ENCODE measurements around the gene CMTM8. TPM values are rescaled to one million over a fixed set of nuclear protein-coding genes. Genes with fewer than 3 reads are reported as not detected.

The CMTM8 gene
- total and polyA plus RNA-seq, 2 experiments from 2014 or later = 19.9 to 24.5 TPM

DNA sequence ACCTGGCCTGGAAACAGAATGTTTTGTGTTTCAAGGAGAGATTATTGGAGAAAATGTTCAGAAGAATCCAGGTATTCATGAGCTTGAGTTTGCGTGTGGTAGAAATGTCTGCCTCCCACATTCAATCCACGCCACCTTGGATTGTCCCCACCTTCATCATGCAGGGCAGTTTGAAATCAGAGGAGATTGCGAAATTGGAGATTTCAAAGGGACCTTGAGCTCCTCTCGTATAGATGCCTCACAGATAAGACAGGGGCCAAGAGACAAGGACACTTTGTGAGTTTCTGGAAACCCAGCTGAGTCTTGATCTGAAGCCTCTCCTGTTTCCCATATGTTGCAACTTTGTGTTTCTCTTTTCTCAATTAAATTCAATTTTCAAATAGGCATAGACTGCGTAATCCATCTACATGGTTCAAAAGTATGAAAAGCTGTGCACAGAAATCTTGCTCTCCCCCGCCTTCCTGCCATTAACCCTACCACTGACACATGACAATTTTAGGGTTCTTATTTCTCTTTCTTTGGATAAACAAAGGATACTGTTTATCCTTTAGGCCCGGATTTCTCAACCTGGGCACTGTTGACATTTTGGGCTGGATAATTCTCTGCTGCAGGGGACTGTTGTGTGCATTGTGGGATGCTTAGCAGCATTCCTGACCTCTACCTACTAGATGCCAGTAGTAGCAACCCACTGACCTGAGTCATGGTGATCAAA, 53.8 kb downstream of the CMTM8 start (continued):
- TF ChIP-seq, protein P1, sequence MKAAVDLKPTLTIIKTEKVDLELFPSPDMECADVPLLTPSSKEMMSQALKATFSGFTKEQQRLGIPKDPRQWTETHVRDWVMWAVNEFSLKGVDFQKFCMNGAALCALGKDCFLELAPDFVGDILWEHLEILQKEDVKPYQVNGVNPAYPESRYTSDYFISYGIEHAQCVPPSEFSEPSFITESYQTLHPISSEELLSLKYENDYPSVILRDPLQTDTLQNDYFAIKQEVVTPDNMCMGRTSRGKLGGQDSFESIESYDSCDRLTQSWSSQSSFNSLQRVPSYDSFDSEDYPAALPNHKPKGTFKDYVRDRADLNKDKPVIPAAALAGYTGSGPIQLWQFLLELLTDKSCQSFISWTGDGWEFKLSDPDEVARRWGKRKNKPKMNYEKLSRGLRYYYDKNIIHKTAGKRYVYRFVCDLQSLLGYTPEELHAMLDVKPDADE (IDR thresholded peaks at IDR 0.05) = no peak
- no peak for TF ChIP-seq CTCF (conservative IDR thresholded peaks at IDR 0.05; ENCODE audit: low read depth in 2 of 2)
- no peak for TF ChIP-seq ZNF331 (CRISPR knock-in tag; IDR thresholded peaks at IDR 0.05; ENCODE audit: low read depth)

- Histone ChIP-seq H3K4me2 (no peak overlapping the region), H3K9me2 (ENCODE audit: insufficient read depth) (no peaks in the 10 kb centered on the region), H3K27me3 (ENCODE audit: insufficient read depth) (no peaks in the 10 kb centered on the region), H3K4me3 (no peak overlapping the region), H3K79me2 (replicated peaks; ENCODE audit: insufficient read depth) (peaks cover 4% of the 10 kb centered on the region), H3F3A (replicated peaks; ENCODE audit: low read depth) (no peaks in the 10 kb centered on the region), H3K36me3 (ENCODE audit: insufficient read depth) (no peaks in the 10 kb centered on the region), H2AFZ (no peak overlapping the region), H3K4me1 (ENCODE audit: insufficient read depth) (no peaks in the 10 kb centered on the region; the same call in 1 of the 2 replicates), H4K20me1 (replicated peaks; ENCODE audit: insufficient read depth) (0 out of 2 replicates have a peak, but pooled peaks cover 3% of the 10 kb centered on the region), H3K27ac (ENCODE audit: low read depth) (no peak overlapping the region)
- Mint-ChIP-seq H3K4me1 (peaks cover 11% of the 10 kb centered on the region), H3K9me3 (no peaks in the 10 kb centered on the region), H3K27me3 (ENCODE audit: insufficient read depth, low read depth, poor library complexity) (peaks cover 7% of the 10 kb centered on the region), H3K36me3 (ENCODE audit: low read depth) (no peaks in the 10 kb centered on the region), H3K4me3 (no peak overlapping the region), H3K27ac (no peak overlapping the region)
- DNase-seq (ENCODE audit: low spot score) = no peak
- no peak for ATAC-seq
- TF ChIP-seq, protein P1 (IDR thresholded peaks at IDR 0.05) = no peak
- TF ChIP-seq JUNB (IDR thresholded peaks at IDR 0.05; ENCODE audit: unreplicated experiment) (no peak), ZNF331 (CRISPR knock-in tag; IDR thresholded peaks at IDR 0.05; ENCODE audit: low read depth) (no peak), CTCF (conservative IDR thresholded peaks at IDR 0.05; ENCODE audit: low read depth in 2 of 2) (no peak), EZH2 (IDR thresholded peaks at IDR 0.05; ENCODE audit: low read depth, unreplicated experiment) (no peak), ZNF114 (CRISPR knock-in tag; IDR thresholded peaks at IDR 0.05) (no peak), EZH2phosphoT487 (IDR thresholded peaks at IDR 0.05; ENCODE audit: unreplicated experiment) (no peak), POLR2AphosphoS5 (IDR thresholded peaks at IDR 0.05; ENCODE audit: low read depth) (no peak)
- TF ChIP-seq, protein P2, sequence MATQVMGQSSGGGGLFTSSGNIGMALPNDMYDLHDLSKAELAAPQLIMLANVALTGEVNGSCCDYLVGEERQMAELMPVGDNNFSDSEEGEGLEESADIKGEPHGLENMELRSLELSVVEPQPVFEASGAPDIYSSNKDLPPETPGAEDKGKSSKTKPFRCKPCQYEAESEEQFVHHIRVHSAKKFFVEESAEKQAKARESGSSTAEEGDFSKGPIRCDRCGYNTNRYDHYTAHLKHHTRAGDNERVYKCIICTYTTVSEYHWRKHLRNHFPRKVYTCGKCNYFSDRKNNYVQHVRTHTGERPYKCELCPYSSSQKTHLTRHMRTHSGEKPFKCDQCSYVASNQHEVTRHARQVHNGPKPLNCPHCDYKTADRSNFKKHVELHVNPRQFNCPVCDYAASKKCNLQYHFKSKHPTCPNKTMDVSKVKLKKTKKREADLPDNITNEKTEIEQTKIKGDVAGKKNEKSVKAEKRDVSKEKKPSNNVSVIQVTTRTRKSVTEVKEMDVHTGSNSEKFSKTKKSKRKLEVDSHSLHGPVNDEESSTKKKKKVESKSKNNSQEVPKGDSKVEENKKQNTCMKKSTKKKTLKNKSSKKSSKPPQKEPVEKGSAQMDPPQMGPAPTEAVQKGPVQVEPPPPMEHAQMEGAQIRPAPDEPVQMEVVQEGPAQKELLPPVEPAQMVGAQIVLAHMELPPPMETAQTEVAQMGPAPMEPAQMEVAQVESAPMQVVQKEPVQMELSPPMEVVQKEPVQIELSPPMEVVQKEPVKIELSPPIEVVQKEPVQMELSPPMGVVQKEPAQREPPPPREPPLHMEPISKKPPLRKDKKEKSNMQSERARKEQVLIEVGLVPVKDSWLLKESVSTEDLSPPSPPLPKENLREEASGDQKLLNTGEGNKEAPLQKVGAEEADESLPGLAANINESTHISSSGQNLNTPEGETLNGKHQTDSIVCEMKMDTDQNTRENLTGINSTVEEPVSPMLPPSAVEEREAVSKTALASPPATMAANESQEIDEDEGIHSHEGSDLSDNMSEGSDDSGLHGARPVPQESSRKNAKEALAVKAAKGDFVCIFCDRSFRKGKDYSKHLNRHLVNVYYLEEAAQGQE (IDR thresholded peaks at IDR 0.05; ENCODE audit: unreplicated experiment) = no peak
These were observed 55.4 kb downstream of the CMTM8 start for GRCh38 chr3:32293903-32294302.
